Measurements from ENCODE around the gene C11orf21. TPM values are rescaled to one million over a fixed set of nuclear protein-coding genes. Genes with fewer than 3 reads are reported as not detected.

The C11orf21 gene
- polyA plus RNA-seq, 4 donors = 0.34 to 1.3 (median 0.80) TPM

- DNase-seq (ENCODE audit: low read depth in 4 of 4, low spot score in 3 of 4) = no peak
Observed at GRCh38 chr11:2275334-2276279, 26.1 kb downstream of the C11orf21 start.

GRCh38 chr11:2273771-2274170, 27.9 kb downstream of the C11orf21 start:
- no peak for DNase-seq (ENCODE audit: low read depth in 4 of 4, low spot score in 3 of 4)

- no peak for DNase-seq (ENCODE audit: low read depth in 4 of 4, low spot score in 3 of 4)
Observed at GRCh38 chr11:2273311-2273710, 28.4 kb downstream of the C11orf21 start.

- DNase-seq (ENCODE audit: low read depth in 4 of 4, low spot score in 3 of 4) = no peak
Observed at GRCh38 chr11:2272946-2273280, 28.8 kb downstream of the C11orf21 start.

- no peak for DNase-seq (ENCODE audit: low read depth in 4 of 4, low spot score in 3 of 4)
Observed at GRCh38 chr11:2272228-2272945, 29.3 kb downstream of the C11orf21 start.

GRCh38 chr11:2271327-2272227, 30.1 kb downstream of the C11orf21 start:
- DNase-seq (ENCODE audit: low read depth in 4 of 4, low spot score in 3 of 4) = no peak

GRCh38 chr11:2271077-2271326, 30.7 kb downstream of the C11orf21 start:
- DNase-seq (ENCODE audit: low read depth in 4 of 4, low spot score in 3 of 4) = no peak

GRCh38 chr11:2270322-2271076, 31.2 kb downstream of the C11orf21 start, which contains the start of gene ASCL2:
Gene ASCL2, minus strand, starts transcription at chr11:2270588. Its CDS starts 256 bp downstream, at chr11:2270332.
- no peak for DNase-seq (ENCODE audit: low read depth in 4 of 4, low spot score in 3 of 4)

GRCh38 chr11:2269601-2270321, 32.0 kb downstream of the C11orf21 start:
- DNase-seq (ENCODE audit: low read depth in 4 of 4, low spot score in 3 of 4) = no peak

GRCh38 chr11:2268729-2269600, 32.8 kb downstream of the C11orf21 start:
- no peak for DNase-seq (ENCODE audit: low read depth in 4 of 4, low spot score in 3 of 4)

- DNase-seq (ENCODE audit: low read depth in 4 of 4, low spot score in 3 of 4) = no peak
Observed at GRCh38 chr11:2267851-2268728, 33.6 kb downstream of the C11orf21 start.

GRCh38 chr11:2267306-2267850, 34.3 kb downstream of the C11orf21 start:
- no peak for DNase-seq (ENCODE audit: low read depth in 4 of 4, low spot score in 3 of 4)

- DNase-seq (ENCODE audit: low read depth in 4 of 4, low spot score in 3 of 4) = no peak
Observed at GRCh38 chr11:2266586-2267305, 35.0 kb downstream of the C11orf21 start.

GRCh38 chr11:2265854-2266585, 35.7 kb downstream of the C11orf21 start:
- DNase-seq (ENCODE audit: low read depth in 4 of 4, low spot score in 3 of 4) = no peak

GRCh38 chr11:2265396-2265795, 36.3 kb downstream of the C11orf21 start:
- DNase-seq (ENCODE audit: low read depth in 4 of 4, low spot score in 3 of 4) = no peak
